LNCaP clone FGC (cell line): Measurements from ENCODE around the gene SCAMP4.

Source experiments
- DNase-seq: peaks from one replicate; pipeline ENCODE4 v3.0.0-alpha.2; 2011; ENCODE audit warnings: low read depth
- H3K4me3 ChIP-seq: 2 replicates; pipeline ENCODE4 v1.5.1; 2011; ENCODE audit warnings: mild to moderate bottlenecking, low read depth, low read length, control low read depth
- CTCF ChIP-seq: IDR thresholded peaks from 2 replicates; pipeline ENCODE4 v1.5.1; 2012; ENCODE audit warnings: mild to moderate bottlenecking; ENCODE audit not compliant: control insufficient read depth, insufficient read depth; ENCODE audit errors: extremely low read depth

The SCAMP4 gene

GRCh38 chr19:1957562-1958248, 52.5 kb downstream of the SCAMP4 start:
- DNase-seq, result no peak
- TF ChIP-seq CTCF, result no peak
- no peak overlapping the region for H3K4me3 ChIP-seq

- DNase-seq, result no peak
- no peak for TF ChIP-seq CTCF
- H3K4me3 ChIP-seq, result no peak overlapping the region
Measured at GRCh38 chr19:1959928-1960589, 54.9 kb downstream of the SCAMP4 start.

- H3K4me3 ChIP-seq, result no peak overlapping the region
- TF ChIP-seq CTCF, result no peak
- no peak for DNase-seq
Measured at GRCh38 chr19:1961000-1961883, 56.0 kb downstream of the SCAMP4 start.

- TF ChIP-seq CTCF, result no peak
- H3K4me3 ChIP-seq, result no peak overlapping the region
- no peak for DNase-seq
Measured at GRCh38 chr19:1962674-1963073, 57.5 kb downstream of the SCAMP4 start.

- H3K4me3 ChIP-seq, result no peak overlapping the region
- TF ChIP-seq CTCF, result no peak
Measured at GRCh38 chr19:1967087-1967608, 61.9 kb downstream of the SCAMP4 start.

GRCh38 chr19:1968279-1969175, 63.3 kb downstream of the SCAMP4 start:
- H3K4me3 ChIP-seq, result no peak overlapping the region

More at GRCh38 chr19:1967087-1967608, 61.9 kb downstream of the SCAMP4 start:
- DNase-seq, result no peak

More at GRCh38 chr19:1968279-1969175, 63.3 kb downstream of the SCAMP4 start:
- no peak for DNase-seq
- no peak for TF ChIP-seq CTCF
